ENCODE data around the gene RBL2. TPM values are rescaled to one million over a fixed set of nuclear protein-coding genes. Genes with fewer than 3 reads are reported as not detected.
A peak's percentile ranks its signal among the peaks of the same experiment; 100 is the strongest.

The RBL2 gene
- total RNA-seq, 2 experiments from 2014 or later: 67.2 to 73.5 TPM

GRCh38 chr16:53428681-53429080 lies 5.6 kb upstream of the RBL2 start:
- intact Hi-C loops (cut with micrococcal nuclease): no loop called here
- TF ChIP-seq CTCF (IDR thresholded peaks at IDR 0.05): no peak
- peaks cover 3% of the 10 kb centered on the region for H3K4me1 Mint-ChIP-seq (ENCODE audit: low read depth)
- H3K36me3 Mint-ChIP-seq (ENCODE audit: low read depth): no peaks in the 10 kb centered on the region
- DNase-seq (no peak), ATAC-seq (no peak)
- ChIA-PET POLR2A (no interaction called here), CTCF (interaction anchor here (1.3 kb wide), 1 partner anchor 81 kb away, joined by 5 read pairs; no protein-coding TSS in a partner anchor)
- H3K27me3 Mint-ChIP-seq: no peaks in the 10 kb centered on the region
- H3K9me3 Mint-ChIP-seq: peaks cover 7% of the 10 kb centered on the region
- no peak overlapping the region for H3K27ac Mint-ChIP-seq
- H3K4me3 Mint-ChIP-seq: no peak overlapping the region

- no peak for TF ChIP-seq CTCF (IDR thresholded peaks at IDR 0.05)
- no peak overlapping the region for H3K27ac Mint-ChIP-seq
- no peak overlapping the region for H3K4me3 Mint-ChIP-seq
Measured at GRCh38 chr16:53429221-53429943, 4.9 kb upstream of the RBL2 start.

GRCh38 chr16:53430363-53430762 lies 3.9 kb upstream of the RBL2 start:
- DNase-seq (no peak), ATAC-seq (no peak)
- Mint-ChIP-seq H3K36me3 (ENCODE audit: low read depth) (no peaks in the 10 kb centered on the region), H3K9me3 (peaks cover 2% of the 10 kb centered on the region), H3K27ac (no peak overlapping the region), H3K27me3 (no peaks in the 10 kb centered on the region), H3K4me3 (no peak overlapping the region), H3K4me1 (ENCODE audit: low read depth) (peaks cover 8% of the 10 kb centered on the region)
- ChIA-PET CTCF (no interaction called here), POLR2A (no interaction called here)
- intact Hi-C loops (cut with micrococcal nuclease): loop anchor here (10.0 kb wide), 1 partner anchor 56 kb away; no protein-coding TSS in a partner anchor
- TF ChIP-seq CTCF (IDR thresholded peaks at IDR 0.05): no peak

More at GRCh38 chr16:53429221-53429943, 4.9 kb upstream of the RBL2 start:
- no peak for ATAC-seq
- H3K36me3 Mint-ChIP-seq (ENCODE audit: low read depth): no peaks in the 10 kb centered on the region
- DNase-seq: no peak
- intact Hi-C loops (cut with micrococcal nuclease): no loop called here
- ChIA-PET CTCF (interaction anchor here (1.3 kb wide), 1 partner anchor 81 kb away, joined by 5 read pairs; no protein-coding TSS in a partner anchor), POLR2A (no interaction called here)
- no peaks in the 10 kb centered on the region for H3K27me3 Mint-ChIP-seq
- H3K4me1 Mint-ChIP-seq (ENCODE audit: low read depth): peaks cover 8% of the 10 kb centered on the region
- H3K9me3 Mint-ChIP-seq: peaks cover 2% of the 10 kb centered on the region

- Mint-ChIP-seq H3K36me3 (ENCODE audit: low read depth) (peaks cover 5% of the 10 kb centered on the region), H3K27me3 (no peaks in the 10 kb centered on the region), H3K9me3 (peaks cover 2% of the 10 kb centered on the region), H3K4me3 (peak overlapping the region; percentile 78), H3K4me1 (ENCODE audit: low read depth) (peaks cover 26% of the 10 kb centered on the region), H3K27ac (peak overlapping the region; percentile 94)
- DNase-seq (no peak), ATAC-seq (no peak)
- TF ChIP-seq CTCF (IDR thresholded peaks at IDR 0.05): no peak
- ChIA-PET CTCF (interaction anchor here (0.6 to 1.0 kb wide), 4 partner anchors 31 to 86 kb away, joined by 3 read pairs; partner anchors contain the start of gene AKTIP), POLR2A (interaction anchor here (0.6 to 3.6 kb wide), 7 partner anchors 9 to 83 kb away, joined by 3 to 26 read pairs (median 3); no protein-coding TSS in a partner anchor)
- intact Hi-C loops (cut with micrococcal nuclease): loop anchor here (10.0 kb wide), 1 partner anchor 59 kb away; no protein-coding TSS in a partner anchor
Measured at GRCh38 chr16:53433509-53433908, 762 bp upstream of the RBL2 start.

- H3K4me1 Mint-ChIP-seq (ENCODE audit: low read depth): peaks cover 29% of the 10 kb centered on the region
- H3K36me3 Mint-ChIP-seq (ENCODE audit: low read depth): peaks cover 5% of the 10 kb centered on the region
- DNase-seq (no peak), ATAC-seq (no peak)
- intact Hi-C loops (cut with micrococcal nuclease): loop anchor here (2.0 to 10.0 kb wide), 2 partner anchors 59 to 69 kb away; partner anchors contain the start of gene AKTIP
- POLR2A ChIA-PET: interaction anchor here (0.6 to 3.6 kb wide), 8 partner anchors 9 to 101 kb away, joined by 3 to 26 read pairs (median 3); no protein-coding TSS in a partner anchor
- no peak for TF ChIP-seq CTCF (IDR thresholded peaks at IDR 0.05)
- peaks cover 2% of the 10 kb centered on the region for H3K9me3 Mint-ChIP-seq
- peak overlapping the region; percentile 94 for H3K27ac Mint-ChIP-seq
- peak overlapping the region; percentile 78 for H3K4me3 Mint-ChIP-seq
- no peaks in the 10 kb centered on the region for H3K27me3 Mint-ChIP-seq
- CTCF ChIA-PET: interaction anchor here (1.0 to 4.8 kb wide), 6 partner anchors 12 to 70 kb away, joined by 3 to 29 read pairs (median 3); partner anchors contain the start of gene AKTIP
Measured at GRCh38 chr16:53433930-53434376, 318 bp upstream of the RBL2 start.
